LNCaP clone FGC (cell line): ENCODE data around the gene LDHAL6B.

Source experiments
- DNase-seq: peaks from one replicate; pipeline ENCODE4 v3.0.0-alpha.2; 2011; ENCODE audit warnings: low read depth
- H3K4me3 ChIP-seq: 2 replicates; pipeline ENCODE4 v1.5.1; 2011; ENCODE audit warnings: mild to moderate bottlenecking, low read depth, low read length, control low read depth
- TF ChIP-seq, protein P1 (sequence below): IDR thresholded peaks from 2 replicates; pipeline ENCODE4 v1.5.1; 2012; ENCODE audit warnings: mild to moderate bottlenecking; ENCODE audit not compliant: control insufficient read depth, insufficient read depth; ENCODE audit errors: extremely low read depth

LDHAL6B gene

GRCh38 chr15:59229015-59229414 is 22.4 kb downstream of the LDHAL6B start:
- DNase-seq: no peak
- no peak overlapping the region for H3K4me3 ChIP-seq
- TF ChIP-seq, protein P1, sequence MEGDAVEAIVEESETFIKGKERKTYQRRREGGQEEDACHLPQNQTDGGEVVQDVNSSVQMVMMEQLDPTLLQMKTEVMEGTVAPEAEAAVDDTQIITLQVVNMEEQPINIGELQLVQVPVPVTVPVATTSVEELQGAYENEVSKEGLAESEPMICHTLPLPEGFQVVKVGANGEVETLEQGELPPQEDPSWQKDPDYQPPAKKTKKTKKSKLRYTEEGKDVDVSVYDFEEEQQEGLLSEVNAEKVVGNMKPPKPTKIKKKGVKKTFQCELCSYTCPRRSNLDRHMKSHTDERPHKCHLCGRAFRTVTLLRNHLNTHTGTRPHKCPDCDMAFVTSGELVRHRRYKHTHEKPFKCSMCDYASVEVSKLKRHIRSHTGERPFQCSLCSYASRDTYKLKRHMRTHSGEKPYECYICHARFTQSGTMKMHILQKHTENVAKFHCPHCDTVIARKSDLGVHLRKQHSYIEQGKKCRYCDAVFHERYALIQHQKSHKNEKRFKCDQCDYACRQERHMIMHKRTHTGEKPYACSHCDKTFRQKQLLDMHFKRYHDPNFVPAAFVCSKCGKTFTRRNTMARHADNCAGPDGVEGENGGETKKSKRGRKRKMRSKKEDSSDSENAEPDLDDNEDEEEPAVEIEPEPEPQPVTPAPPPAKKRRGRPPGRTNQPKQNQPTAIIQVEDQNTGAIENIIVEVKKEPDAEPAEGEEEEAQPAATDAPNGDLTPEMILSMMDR: no peak

DNA sequence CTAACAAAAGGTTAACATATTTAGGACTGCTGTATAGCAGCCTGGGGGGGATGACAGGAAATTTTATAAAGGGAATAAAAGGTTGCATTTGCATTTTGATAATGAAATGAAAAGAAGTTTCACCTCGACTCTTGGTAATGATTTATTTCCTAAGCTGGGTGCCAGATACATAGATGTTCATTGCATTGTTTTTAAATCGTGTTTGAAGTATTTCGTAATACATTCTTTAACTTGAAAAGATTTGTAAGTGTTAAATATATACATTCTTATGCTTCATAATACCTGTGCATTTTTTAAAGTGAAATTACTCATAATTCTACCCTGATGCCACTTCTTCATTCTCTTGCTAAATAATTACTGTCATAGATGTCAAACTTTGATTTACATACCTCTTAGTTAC is 22.8 kb downstream of the LDHAL6B start:
- no peak overlapping the region for H3K4me3 ChIP-seq
- no peak for DNase-seq
- TF ChIP-seq, protein P1: no peak

GRCh38 chr15:59230531-59231055 is 23.9 kb downstream of the LDHAL6B start:
- TF ChIP-seq, protein P1: no peak
- no peak for DNase-seq
- no peak overlapping the region for H3K4me3 ChIP-seq

GRCh38 chr15:59232476-59232875 is 25.8 kb downstream of the LDHAL6B start:
- H3K4me3 ChIP-seq: no peak overlapping the region
- TF ChIP-seq, protein P1: no peak
- no peak for DNase-seq

DNA sequence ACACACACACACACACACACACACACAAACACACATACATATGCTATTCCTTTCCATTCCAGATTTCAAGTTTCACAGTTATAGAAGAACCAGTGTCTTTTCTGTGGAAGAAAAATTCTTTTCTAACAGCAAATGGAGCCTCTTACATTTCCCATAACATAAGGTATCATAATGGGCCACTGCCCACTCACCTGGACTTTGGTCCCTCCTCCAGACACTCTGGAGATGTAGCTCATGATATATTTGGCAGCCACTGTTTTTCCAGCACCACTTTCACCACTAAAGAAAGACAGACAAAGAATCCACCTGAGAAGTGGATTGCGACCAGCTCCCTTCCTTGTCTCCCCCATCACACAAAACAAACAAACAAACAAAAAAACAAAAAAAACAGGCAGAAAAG is 29.8 kb downstream of the LDHAL6B start:
- no peak overlapping the region for H3K4me3 ChIP-seq
- no peak for DNase-seq
- TF ChIP-seq, protein P1: no peak

- no peak for DNase-seq
- no peak overlapping the region for H3K4me3 ChIP-seq
- TF ChIP-seq, protein P1: no peak
Observed at GRCh38 chr15:59237119-59237855, 30.6 kb downstream of the LDHAL6B start.

DNA sequence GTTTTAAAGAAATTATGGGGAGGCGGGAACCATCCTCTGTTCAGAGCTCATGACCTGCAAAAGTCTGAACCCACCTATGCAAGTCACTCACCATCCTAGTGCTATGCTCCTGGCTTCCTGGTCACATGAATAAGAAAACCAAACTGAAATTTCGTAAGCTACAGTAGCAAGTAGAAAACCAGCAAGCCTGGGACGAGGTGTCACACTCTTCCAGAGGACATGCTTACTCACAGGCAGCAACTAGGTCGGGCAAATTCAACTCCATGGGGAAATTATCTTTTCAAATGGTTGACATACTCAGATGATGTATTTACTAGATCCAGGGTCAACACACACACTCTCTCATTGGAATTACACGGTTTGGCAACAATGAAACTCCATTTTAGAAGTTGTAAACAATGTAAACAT is 31.3 kb downstream of the LDHAL6B start:
- TF ChIP-seq, protein P1: no peak
- DNase-seq: no peak
- H3K4me3 ChIP-seq: no peak overlapping the region
